ENCODE results near the gene DPP4. TPM values are rescaled to one million over a fixed set of nuclear protein-coding genes. Genes with fewer than 3 reads are reported as not detected.

Gene DPP4
- total and polyA plus RNA-seq, 2 donors (not counting 3 experiments of a cell fraction or from before 2014, with no cell fraction given): 0.84 to 6.2 TPM

DNA sequence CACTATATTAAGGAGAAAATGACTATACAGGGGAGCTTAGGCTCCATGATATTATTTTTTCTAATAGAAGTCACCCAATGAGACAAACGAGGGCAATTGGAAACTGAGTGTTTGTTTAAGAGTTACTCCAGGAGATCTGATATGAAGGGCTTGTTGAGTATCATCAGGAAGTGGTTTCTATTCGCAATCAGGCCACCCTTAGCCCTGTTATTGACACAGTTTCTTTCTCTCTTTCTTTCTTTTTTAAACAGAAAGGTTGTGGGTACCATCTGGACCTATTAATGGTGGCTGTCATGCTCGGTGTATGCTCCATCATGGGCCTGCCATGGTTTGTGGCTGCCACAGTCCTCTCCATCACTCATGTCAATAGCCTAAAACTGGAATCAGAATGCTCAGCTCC is 117.3 kb downstream of the DPP4 start:
- BruUV-seq (replicated peaks): no TSS peak
- intact Hi-C loops (cut with micrococcal nuclease): no loop called here
- H3K4me3 ChIP-seq (replicated peaks in 1 of 3; ENCODE audit: insufficient read depth in 1 of 3, low read depth in 1 of 3, low read length in 3 of 3): no peak overlapping the region
- no peak for FAIRE-seq
- no peaks in the 10 kb centered on the region for H4K20me1 ChIP-seq (replicated peaks; ENCODE audit: control insufficient read depth, extremely low read depth, insufficient read depth, low read length)
- H3K9ac ChIP-seq (replicated peaks; ENCODE audit: extremely low read depth, insufficient read depth, low read length): no peak overlapping the region
- no peak overlapping the region for H2AFZ ChIP-seq (ENCODE audit: low read depth, low read length)
- H3K4me2 ChIP-seq (ENCODE audit: insufficient read depth, low read length): no peak overlapping the region
- H3K27me3 ChIP-seq (ENCODE audit: control insufficient read depth in 2 of 2, insufficient read depth in 2 of 2, low read length in 2 of 2): no peaks in the 10 kb centered on the region
- dilution Hi-C loops (cut with MboI; ENCODE audit: extremely low pct_ligation_motif_present, low sequenced_read_pairs): no loop called here
- ChIA-PET CTCF (interaction anchor here (0.7 to 1.5 kb wide), 2 partner anchors 9 to 10 kb away, joined by 3 read pairs; no protein-coding TSS in a partner anchor), POLR2A (no interaction called here)
- H3K9me1 ChIP-seq (replicated peaks; ENCODE audit: control insufficient read depth, extremely low read depth, insufficient read depth, low read length): no peaks in the 10 kb centered on the region
- H3K36me3 ChIP-seq (ENCODE audit: control insufficient read depth in 2 of 2, extremely low read depth in 1 of 2, insufficient read depth in 2 of 2, low read length in 2 of 2): no peaks in the 10 kb centered on the region
- no peak overlapping the region for H3K27ac ChIP-seq (ENCODE audit: insufficient read depth, low read depth, low read length)
- H3K79me2 ChIP-seq (ENCODE audit: control insufficient read depth, insufficient read depth, low read length): no peaks in the 10 kb centered on the region
- DNase-seq (ENCODE audit: low read depth, low spot score): no peak
- no peak for TF ChIP-seq MYC (IDR thresholded peaks at IDR 0.05; ENCODE audit: low read depth, low read length)
- no peaks in the 10 kb centered on the region for H3K4me1 ChIP-seq (ENCODE audit: control insufficient read depth, extremely low read depth, insufficient read depth, low read length)
- no peaks in the 10 kb centered on the region for H3K9me3 ChIP-seq (replicated peaks; ENCODE audit: control insufficient read depth, insufficient read depth, low read length)

DNA sequence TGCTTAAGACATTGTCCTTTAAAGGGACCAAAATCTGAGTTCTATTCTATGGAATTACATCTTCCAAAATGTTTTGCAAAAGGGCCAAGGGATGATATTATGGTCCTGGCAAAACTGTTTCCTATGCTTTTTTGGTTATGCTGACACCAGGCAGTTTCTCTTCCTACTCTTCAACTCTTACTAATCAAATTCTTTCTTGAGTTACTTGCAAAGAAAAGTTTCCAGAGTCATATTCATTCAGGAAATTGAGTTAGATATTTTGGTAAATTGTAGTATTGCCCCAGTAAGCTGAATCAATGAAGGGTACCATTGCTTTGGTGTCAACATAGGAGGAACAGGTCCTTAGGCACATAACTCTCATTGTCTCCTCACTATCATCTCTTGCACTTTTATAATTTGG is 118.8 kb downstream of the DPP4 start:
- no peak for DNase-seq (ENCODE audit: low read depth, low spot score)
- no peak overlapping the region for H3K4me2 ChIP-seq (ENCODE audit: insufficient read depth, low read length)
- no peak overlapping the region for H3K9ac ChIP-seq (replicated peaks; ENCODE audit: extremely low read depth, insufficient read depth, low read length)
- FAIRE-seq: no peak
- CTCF ChIA-PET: interaction anchor here (1.6 kb wide), 1 partner anchor 52 kb away, joined by 6 read pairs; no protein-coding TSS in a partner anchor
- no peaks in the 10 kb centered on the region for H3K36me3 ChIP-seq (ENCODE audit: control insufficient read depth in 2 of 2, extremely low read depth in 1 of 2, insufficient read depth in 2 of 2, low read length in 2 of 2)
- no peaks in the 10 kb centered on the region for H3K4me1 ChIP-seq (ENCODE audit: control insufficient read depth, extremely low read depth, insufficient read depth, low read length)
- H3K9me1 ChIP-seq (replicated peaks; ENCODE audit: control insufficient read depth, extremely low read depth, insufficient read depth, low read length): no peaks in the 10 kb centered on the region
- POLR2A ChIA-PET: no interaction called here
- no peaks in the 10 kb centered on the region for H4K20me1 ChIP-seq (replicated peaks; ENCODE audit: control insufficient read depth, extremely low read depth, insufficient read depth, low read length)
- no peak overlapping the region for H2AFZ ChIP-seq (ENCODE audit: low read depth, low read length)
- H3K4me3 ChIP-seq (replicated peaks in 1 of 3; ENCODE audit: insufficient read depth in 1 of 3, low read depth in 1 of 3, low read length in 3 of 3): no peak overlapping the region
- no peaks in the 10 kb centered on the region for H3K27me3 ChIP-seq (ENCODE audit: control insufficient read depth in 2 of 2, insufficient read depth in 2 of 2, low read length in 2 of 2)
- H3K79me2 ChIP-seq (ENCODE audit: control insufficient read depth, insufficient read depth, low read length): no peaks in the 10 kb centered on the region
- dilution Hi-C loops (cut with MboI; ENCODE audit: extremely low pct_ligation_motif_present, low sequenced_read_pairs) (no loop called here), intact Hi-C loops (cut with micrococcal nuclease) (no loop called here)
- no peaks in the 10 kb centered on the region for H3K9me3 ChIP-seq (replicated peaks; ENCODE audit: control insufficient read depth, insufficient read depth, low read length)
- no TSS peak for BruUV-seq (replicated peaks)
- TF ChIP-seq EZH2 (IDR thresholded peaks at IDR 0.05; ENCODE audit: borderline replicate concordance, low read depth, low read length, severe bottlenecking) (no peak), POLR2A (IDR thresholded peaks at IDR 0.05; ENCODE audit: low read depth, low read length) (no peak), MYC (IDR thresholded peaks at IDR 0.05; ENCODE audit: low read depth, low read length) (no peak), FOS (IDR thresholded peaks at IDR 0.05; ENCODE audit: borderline replicate concordance, insufficient read depth, low read length) (no peak)
- no peak overlapping the region for H3K27ac ChIP-seq (ENCODE audit: insufficient read depth, low read depth, low read length)
